RWPE2 (cell line): ENCODE measurements around the gene RANBP1.
A peak's percentile ranks its signal among the peaks of the same experiment; 100 is the strongest.

Source experiments
- ATAC-seq: fragments of 200-7000 bp; cut with Tn5 transposase; 3 replicates; pipeline ENCODE4 v1.9.1; 2021; ENCODE audit warnings: low read depth
- DNase-seq: peaks from one replicate; pipeline ENCODE4 v3.0.0-alpha.2; 2020; ENCODE audit warnings: low spot score
- H3K27ac ChIP-seq: fragments of 450-650 bp; 2 replicates; pipeline ENCODE4 v1.5.1; 2017; ENCODE audit warnings: mild to moderate bottlenecking; ENCODE audit not compliant: poor library complexity, severe bottlenecking
- H3K27me3 ChIP-seq: fragments of 250-450 bp; sonication (Bioruptor Pico); 2 replicates; pipeline ENCODE4 v1.5.1; 2021; ENCODE audit warnings: mild to moderate bottlenecking, moderate library complexity; ENCODE audit not compliant: insufficient read depth, poor library complexity, severe bottlenecking
- H3K36me3 ChIP-seq: fragments of 250-450 bp; sonication (Bioruptor Pico); 2 replicates; pipeline ENCODE4 v1.5.1; 2020; ENCODE audit warnings: low read depth, mild to moderate bottlenecking, moderate library complexity
- H3K4me1 ChIP-seq: fragments of 250-450 bp; sonication (Bioruptor Pico); 2 replicates; pipeline ENCODE4 v1.5.1; 2021; ENCODE audit warnings: mild to moderate bottlenecking, moderate library complexity; ENCODE audit not compliant: insufficient read depth, poor library complexity, severe bottlenecking
- H3K4me3 ChIP-seq: fragments of 250-450 bp; sonication (Bioruptor Pico); 2 replicates; pipeline ENCODE4 v1.5.1; 2021; ENCODE audit warnings: mild to moderate bottlenecking, moderate library complexity; ENCODE audit not compliant: severe bottlenecking
- H3K9me3 ChIP-seq: fragments of 250-450 bp; sonication (Bioruptor Pico); 2 replicates; pipeline ENCODE4 v1.5.1; 2021; ENCODE audit warnings: mild to moderate bottlenecking, moderate library complexity; ENCODE audit not compliant: severe bottlenecking
- CTCF ChIP-seq: fragments of 450-650 bp; IDR thresholded peaks from one replicate; pipeline ENCODE4 v1.5.1; 2017; ENCODE audit warnings: mild to moderate bottlenecking, moderate library complexity; ENCODE audit not compliant: poor library complexity, severe bottlenecking

Gene RANBP1

DNA sequence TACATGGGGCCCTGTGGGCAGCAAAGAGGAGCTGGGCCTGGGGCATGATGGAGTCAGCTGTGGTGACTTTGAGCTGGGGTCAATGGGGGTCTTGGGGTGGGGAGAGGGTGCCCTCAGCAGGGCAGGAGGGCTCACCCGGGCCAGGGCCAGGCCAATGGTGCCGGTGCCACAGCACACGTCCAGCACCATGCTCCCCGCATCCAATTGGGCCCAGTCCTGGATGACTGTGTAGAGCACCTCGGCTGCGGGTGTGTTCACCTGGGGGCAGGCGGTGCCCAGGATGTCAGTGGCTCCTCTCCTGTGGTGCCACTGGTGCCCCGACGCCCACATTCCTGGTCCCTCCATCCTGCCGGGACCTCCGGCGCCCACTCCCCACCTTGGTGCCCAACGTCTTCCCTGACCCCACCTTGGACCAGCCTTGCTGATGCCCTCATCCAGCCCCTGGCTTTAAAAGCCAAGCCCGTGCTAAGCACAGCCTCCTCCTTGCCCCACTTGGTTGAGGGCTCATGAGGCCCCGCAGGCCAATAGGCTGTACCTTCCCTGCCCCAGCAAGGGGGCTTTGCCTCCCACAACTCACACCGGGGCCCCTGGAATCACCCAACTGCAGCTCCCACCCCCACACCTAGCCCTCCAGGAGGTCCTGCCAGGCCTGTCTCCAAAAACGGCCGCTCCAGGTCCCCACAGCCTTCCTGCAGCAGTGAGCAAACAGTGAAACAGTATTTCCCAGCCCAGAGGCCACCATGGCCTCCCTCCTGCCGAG lies 2.2 kb upstream of the RANBP1 start:
- Histone ChIP-seq H3K4me3 (no peak overlapping the region), H3K9me3 (peaks cover 2% of the 10 kb centered on the region), H3K27me3 (no peaks in the 10 kb centered on the region), H3K4me1 (no peaks in the 10 kb centered on the region), H3K27ac (no peak overlapping the region), H3K36me3 (peaks cover 71% of the 10 kb centered on the region)
- no peak for ATAC-seq
- DNase-seq: no peak
- TF ChIP-seq CTCF: no peak

DNA sequence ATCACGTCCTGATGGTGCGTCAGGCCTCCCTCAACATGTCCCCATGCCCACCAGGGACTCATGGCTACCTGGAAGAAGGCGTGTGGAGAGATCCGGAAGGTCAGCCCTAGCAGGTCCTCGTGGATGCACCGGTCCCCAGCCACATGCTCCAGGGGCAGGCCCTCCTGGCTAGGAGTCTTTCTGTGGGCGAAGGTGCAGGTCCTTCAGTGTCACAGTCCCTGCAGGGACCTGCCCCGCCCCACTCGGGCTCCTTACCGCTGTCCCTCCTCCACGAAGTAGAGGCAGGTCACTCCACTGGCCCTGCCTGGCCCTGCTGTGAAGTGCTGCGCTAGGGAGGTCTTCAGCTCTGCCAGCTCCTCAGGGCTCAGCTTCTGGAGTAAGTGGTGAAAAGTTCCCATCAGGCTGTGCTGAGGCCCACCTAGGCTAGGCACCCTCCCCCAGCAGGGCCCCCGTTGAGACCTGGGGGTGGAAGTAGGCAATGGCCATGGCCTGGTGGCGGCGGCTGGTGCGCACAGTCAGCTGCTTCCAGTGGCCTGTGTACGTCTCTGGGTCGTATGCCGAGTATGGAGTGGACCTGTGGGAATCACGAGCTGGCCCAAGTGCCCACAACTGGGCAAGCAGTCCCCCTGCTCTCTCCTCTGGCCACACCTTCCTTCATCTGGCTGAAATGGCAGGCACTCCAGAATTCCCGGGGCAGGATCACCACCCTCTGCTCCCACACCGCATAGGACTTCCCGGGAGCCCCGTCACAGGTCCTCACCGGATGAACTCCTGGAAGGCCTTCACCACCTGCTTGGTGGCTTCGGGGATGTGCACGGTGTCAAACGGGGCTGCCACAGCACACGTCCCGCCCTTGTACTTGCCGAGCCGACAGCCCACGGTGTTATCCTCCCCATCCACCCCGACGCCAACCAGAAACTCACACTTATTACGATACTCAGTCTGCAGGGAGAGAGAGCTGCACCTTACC lies 1.1 kb upstream of the RANBP1 start:
- ATAC-seq (no peak), DNase-seq (no peak)
- TF ChIP-seq CTCF: no peak
- Histone ChIP-seq H3K9me3 (peaks cover 2% of the 10 kb centered on the region), H3K27ac (no peak overlapping the region), H3K4me3 (no peak overlapping the region), H3K36me3 (peaks cover 71% of the 10 kb centered on the region), H3K4me1 (no peaks in the 10 kb centered on the region), H3K27me3 (no peaks in the 10 kb centered on the region)

- H3K4me3 ChIP-seq: peak overlapping the region; percentile 96
- no peaks in the 10 kb centered on the region for H3K27me3 ChIP-seq
- H3K27ac ChIP-seq: peak overlapping the region; percentile 80
- no peak for DNase-seq
- no peak for ATAC-seq
- no peaks in the 10 kb centered on the region for H3K9me3 ChIP-seq
- no peak for TF ChIP-seq CTCF
- H3K4me1 ChIP-seq: no peaks in the 10 kb centered on the region
- peaks cover 70% of the 10 kb centered on the region for H3K36me3 ChIP-seq
Observed at GRCh38 chr22:20116376-20116950, 559 bp downstream of the RANBP1 start.

DNA sequence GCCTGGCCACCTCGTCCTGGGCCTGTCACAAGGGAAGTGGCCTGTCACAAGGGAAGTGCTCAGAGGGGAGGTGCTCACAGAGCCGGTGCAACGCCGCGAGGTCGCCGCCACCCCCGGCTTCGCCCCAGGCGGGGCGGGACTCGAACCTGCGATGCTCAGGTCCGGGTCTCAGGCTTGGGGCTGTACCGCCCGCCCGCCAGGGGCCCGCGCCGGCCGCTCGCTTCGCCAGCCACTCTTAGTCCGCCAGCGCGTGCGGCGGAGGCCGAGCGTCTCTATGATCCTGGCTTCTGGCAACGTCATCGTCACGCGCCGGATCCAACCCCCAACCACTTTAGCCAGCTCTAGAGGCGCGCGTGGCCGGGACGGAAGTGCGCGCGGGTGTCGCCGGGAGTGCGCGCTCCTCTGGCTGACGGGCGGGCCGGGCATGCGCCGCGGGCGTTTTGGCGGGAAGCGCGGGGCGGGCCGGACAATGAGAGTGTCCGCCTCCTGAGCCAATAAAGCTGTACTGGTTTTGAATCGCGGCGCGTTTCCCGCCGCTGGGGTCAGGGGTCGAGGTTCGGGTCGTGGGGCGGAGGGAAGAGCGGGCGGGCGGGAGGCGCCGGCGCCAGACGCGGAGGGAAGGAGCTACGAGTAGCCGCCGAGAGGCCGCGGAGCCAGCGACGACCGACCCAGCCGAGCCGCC lies 1.2 kb downstream of the RANBP1 start, which contains the start of gene TRMT2A:
Gene TRMT2A, minus strand, starts transcription at position 276 of the 682 bp plus-strand sequence. CDS start 320 bp downstream, outside the sequence.
- peak within 1 kb of the TSS; percentile 96 for H3K4me3 ChIP-seq
- H3K4me1 ChIP-seq: no peaks in the 10 kb centered on the region
- peak; percentile 93 for DNase-seq
- ATAC-seq: peak; percentile 75
- peak; percentile 29 for TF ChIP-seq CTCF
- H3K27ac ChIP-seq: peak within 1 kb of the TSS; percentile 80
- H3K9me3 ChIP-seq: no peaks in the 10 kb centered on the region
- H3K36me3 ChIP-seq: peaks cover 72% of the 10 kb centered on the region
- no peaks in the 10 kb centered on the region for H3K27me3 ChIP-seq
